Breast epithelium (tissue), 3 donors: ENCODE data around the gene OSBPL2.

ENCODE experiments used
- CTCF ChIP-seq, 3 donors: fragments of 450-650 bp; IDR thresholded peaks; one replicate each; pipeline ENCODE4 v1.5.1; 2016 to 2017; ENCODE audit warnings: antibody characterized with exemption in 3 of 3, mild to moderate bottlenecking in 3 of 3, moderate library complexity in 3 of 3
- POLR2AphosphoS5 ChIP-seq, 3 donors: sonication (generic); formaldehyde crosslinking; IDR thresholded peaks; one replicate each; pipeline ENCODE4 v1.6.1; 2017; ENCODE audit warnings: antibody characterized with exemption in 3 of 3

GRCh38 chr20:62268228-62268900 is 30.0 kb downstream of the OSBPL2 start:
- no peak for TF ChIP-seq CTCF (IDR thresholded peaks at IDR 0.05)
- no peak for TF ChIP-seq POLR2AphosphoS5 (IDR thresholded peaks at IDR 0.05)
